HG03520 (cell line): ENCODE data around the gene TMBIM1.

Experiments
- ATAC-seq: cut with Tn5 transposase; IDR thresholded peaks from one replicate; pipeline ENCODE4 v1.9.1; 2021; ENCODE audit warnings: mild to moderate bottlenecking, moderate library complexity; ENCODE audit not compliant: unreplicated experiment

The TMBIM1 gene

DNA sequence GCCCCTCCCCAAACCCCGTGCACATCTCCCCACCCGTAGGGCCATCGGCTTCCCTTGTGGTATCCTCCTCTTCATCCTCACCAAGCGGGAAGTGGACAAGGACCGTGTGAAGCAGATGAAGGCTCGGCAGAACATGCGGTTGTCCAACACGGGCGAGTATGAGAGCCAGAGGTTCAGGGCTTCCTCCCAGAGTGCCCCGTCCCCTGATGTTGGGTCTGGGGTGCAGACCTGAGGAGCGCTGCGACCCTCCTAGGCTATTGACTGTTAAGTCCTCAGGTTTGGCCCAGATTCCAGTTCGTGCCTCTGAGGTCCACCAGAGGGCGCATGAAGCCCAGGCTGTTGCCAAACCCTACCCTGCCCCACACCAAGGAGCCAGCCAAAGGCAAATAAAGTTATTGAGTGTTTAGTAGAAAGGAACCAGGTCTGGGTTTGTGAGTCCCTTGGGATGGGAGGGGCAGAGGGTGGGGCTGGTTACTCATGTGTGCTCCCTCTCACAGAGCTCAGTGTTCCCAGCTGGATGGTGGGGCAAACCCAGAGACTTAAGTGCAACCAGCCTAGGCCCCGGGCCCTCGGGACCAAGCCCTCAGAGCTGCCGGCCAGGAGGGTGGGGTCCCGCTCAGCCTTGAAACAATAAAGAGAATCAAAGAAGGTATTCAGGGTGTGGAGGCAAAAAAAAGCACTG, 19.6 kb downstream of the TMBIM1 start:
- no peak for ATAC-seq

DNA sequence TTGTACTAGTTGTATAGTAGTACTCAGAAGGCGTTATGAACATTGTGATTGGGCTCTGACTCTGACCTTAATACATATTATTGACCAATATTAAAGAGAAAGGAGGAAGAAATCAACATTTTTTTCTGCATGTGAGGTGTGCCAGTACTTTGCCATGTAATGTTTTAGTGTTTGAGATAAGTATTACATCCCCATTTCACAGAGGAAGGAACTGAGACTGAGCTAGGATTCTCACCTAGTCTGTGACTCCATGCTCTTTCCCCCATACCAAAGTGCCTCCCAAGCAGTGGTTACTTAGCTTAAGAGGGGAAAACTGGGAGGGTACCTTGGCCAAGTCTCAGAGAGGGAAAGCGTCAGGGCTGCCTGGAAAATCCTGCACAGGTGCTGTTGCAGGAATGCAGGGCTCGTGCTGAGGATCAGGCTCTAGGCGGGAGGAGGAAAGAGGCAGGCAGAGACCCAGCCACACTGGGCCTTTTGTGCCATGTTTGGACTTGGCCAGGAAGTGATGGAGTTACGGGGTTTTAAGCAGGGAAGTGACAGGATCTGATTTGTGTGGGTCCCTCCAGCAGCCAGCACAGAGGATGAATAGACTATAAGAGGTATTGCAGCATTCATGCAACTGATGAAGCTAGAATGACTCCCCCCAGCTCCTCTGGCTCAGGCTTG, 20.3 kb downstream of the TMBIM1 start:
- ATAC-seq: no peak

DNA sequence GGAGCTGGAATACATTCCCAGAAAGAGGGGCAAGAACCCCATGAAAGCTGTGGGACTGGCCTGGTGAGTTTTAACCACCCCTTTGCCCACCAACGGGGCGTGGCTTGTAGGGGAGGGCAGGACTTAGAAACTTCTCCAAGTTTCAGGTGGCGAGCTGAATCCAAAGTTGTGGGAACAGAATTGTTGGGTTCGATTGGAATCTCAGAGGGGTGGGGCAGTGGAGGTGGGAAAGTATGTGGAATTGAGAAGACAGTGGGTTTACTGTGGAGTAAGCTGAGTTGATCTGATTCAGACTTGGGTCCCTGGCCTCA, 20.9 kb downstream of the TMBIM1 start:
- no peak for ATAC-seq

DNA sequence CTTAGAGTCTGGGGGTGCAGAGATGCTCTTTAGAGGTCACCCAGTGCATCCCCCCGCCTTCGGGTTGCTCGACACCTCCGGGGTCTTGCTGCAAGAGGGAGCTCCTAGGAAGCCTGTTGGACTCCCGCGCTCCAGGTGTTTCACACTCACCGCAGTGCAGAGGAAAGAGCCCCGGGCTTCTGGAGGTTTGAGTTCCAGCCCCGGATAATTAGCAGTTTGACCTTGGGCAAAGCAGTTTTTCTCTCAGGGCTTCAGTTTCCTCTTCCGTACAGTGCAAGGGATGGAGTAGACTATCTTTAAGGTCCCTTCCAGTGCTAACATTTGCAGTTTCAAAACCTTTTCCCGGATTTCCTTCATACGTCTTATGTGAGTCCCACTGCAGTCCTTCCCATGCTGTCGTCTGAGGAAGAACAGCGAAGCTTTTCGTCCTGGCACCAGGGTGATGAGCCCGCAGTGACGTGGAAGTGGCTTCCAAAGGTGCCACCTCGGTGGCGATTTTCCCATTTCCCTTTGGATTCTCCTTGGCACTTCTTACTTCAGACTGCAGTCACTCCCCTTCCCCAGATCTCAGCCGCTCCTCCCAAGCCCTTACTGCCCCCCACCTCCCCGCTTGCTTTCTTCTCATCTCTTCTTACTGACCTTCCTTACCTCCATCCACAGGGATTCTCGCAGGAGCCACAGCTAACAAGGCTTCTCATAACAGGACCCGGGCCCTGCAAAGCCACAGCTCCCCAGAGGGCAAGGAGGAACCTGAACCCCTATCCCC, 21.4 kb downstream of the TMBIM1 start:
- ATAC-seq: no peak

DNA sequence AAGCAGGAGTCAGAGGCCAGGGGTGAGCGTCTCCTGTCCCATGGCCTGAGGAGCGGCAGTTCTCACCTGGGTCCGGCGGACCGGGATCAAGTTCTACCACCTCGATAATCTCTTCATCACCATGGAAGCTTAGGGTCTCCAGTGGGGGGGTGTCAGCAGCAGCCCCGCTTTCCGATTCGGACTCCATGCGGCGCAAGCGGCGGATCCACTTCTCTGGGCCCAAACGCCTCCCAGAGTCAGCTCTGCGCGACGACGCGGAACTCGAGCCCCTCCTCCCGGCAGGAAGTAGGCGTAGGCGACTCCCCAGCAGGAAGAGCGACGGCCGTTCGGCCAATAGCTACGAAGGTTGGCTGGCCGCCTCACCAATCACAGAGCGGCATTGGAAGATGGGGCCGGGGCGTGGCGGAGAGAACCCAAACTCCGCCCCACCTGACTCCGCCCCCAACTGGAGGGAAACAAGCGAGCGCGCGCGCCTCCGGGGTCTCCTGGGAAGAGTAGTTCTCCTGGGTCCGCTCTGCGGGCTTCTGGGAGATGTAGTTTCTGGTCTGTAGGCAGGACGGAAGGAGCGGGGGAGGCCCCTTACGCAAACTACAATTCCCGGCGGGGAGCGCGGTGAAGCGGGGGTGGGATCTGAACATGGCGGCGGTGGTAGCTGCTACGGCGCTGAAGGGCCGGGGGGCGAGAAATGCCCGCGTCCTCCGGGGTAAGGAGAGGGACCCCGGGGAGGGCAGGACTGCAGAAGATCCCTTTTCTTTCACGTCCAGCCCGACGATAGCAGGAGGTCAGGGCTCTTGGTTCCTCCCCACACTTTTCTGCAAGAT, 22.2 kb downstream of the TMBIM1 start, which contains the start of the genes AAMP and PNKD:
TSS of gene AAMP (minus strand) at position 238 of the 821 bp plus-strand sequence. CDS start at position 187, 51 bp downstream.
TSS of gene PNKD (plus strand) at position 620 of the 821 bp plus-strand sequence. CDS start at position 637, 17 bp downstream.
- ATAC-seq: peak; percentile 90

DNA sequence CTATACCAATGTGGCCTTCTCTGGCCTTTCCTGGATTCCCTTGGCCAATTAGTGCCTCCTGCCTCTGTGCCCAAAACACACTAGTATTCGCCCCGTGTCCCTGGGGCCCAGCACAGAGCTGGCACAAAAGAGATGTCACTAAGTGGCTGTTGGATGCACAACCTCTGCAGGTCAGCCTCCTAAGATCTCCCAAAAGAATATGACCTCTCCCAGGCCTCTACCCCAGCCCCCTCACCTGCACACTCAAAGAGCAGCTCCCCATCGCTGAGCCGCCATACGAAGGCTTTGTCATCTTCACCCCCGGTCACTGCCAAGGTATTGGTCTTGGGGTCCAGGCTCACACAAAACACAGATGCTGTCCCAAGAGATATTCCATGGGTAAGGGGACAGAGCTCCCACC, 25.0 kb downstream of the TMBIM1 start:
- ATAC-seq: no peak

DNA sequence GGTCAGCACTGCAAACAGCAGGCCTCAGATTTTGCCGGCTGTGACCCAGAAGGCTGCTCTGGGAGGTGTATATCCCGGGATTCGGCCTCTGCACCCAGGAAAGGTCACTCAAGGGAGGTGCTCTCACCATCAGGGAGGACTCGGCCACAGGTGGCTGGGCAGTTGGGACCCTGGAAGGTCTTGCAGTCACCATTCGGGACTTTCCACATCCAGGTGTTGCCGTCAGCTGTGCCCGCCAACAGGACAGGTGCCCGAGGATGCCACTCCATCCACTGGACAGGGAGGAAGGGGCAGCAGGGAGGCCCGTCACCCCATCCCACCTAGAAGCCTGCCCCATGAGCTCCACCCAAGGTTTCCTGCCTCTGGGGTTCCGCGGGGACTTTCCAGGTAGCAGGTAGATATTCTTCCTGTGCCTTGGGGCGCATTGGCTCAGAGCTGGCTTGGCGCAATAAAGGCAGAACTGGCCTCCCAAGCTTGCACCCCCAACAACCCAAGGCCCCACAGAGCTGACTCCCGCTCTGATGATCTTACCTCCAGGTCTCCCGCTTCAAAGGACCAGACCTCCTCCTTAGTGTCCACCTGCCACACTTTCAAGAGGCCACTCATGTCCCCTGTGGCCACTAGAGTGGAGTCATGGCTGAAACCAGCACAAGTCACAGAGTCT, 25.9 kb downstream of the TMBIM1 start:
- no peak for ATAC-seq

DNA sequence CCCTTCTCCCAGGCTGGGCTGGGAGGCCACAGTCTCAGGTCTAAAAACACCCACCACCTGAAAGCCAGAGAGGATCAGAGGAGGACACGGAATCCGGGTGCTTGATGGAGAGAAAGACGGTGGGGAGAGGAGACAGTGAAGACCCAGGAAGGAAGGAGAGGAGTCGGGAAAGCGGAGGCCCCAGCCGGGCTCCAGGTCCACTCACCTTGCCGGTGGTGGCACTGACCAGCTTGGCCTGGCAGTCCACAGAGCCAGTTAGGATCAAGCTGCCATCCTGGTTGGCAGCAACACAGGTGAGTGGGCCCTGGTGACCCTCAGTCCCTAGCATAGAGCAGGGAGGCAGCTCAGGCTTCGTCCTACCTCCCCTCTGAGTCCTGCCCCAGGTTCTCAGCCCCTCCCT, 26.7 kb downstream of the TMBIM1 start:
- ATAC-seq: no peak

DNA sequence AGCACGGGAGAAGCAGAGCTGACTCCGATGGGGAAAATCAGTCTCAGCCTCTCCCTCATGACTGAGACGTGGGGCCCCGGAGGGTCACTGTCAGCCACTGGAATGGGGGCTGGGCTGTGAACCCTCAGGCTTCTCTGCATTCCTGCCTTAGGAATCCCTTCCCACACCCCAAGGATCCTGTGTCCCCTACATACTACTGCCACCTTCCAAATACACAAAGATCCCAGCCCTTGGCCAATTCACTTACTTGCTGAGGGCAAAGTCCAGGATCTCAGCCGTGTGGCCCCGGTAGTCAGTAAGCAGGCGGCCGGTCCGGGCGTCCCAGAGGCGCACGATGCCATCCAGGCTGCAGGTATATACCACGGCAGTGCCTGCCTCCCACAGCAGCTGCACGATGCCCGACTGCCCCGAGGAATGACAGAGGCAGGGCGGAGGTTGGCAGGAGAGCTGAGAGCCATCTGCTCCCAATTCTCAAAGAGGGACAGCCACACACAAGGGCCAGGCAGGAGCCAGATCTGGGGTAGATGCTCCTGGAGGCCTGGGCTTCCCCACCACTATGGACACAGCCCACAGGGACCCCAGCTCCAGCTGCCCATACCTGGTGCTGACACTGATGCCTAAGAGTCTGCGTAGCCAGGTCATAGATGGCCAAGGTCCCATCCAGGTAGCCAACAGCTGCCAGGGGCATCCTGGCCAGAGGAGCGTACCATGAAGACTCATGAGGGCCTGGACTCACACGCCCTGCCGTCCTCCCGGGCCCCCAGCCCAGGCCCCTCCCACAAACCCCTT, 27.3 kb downstream of the TMBIM1 start:
- no peak for ATAC-seq

DNA sequence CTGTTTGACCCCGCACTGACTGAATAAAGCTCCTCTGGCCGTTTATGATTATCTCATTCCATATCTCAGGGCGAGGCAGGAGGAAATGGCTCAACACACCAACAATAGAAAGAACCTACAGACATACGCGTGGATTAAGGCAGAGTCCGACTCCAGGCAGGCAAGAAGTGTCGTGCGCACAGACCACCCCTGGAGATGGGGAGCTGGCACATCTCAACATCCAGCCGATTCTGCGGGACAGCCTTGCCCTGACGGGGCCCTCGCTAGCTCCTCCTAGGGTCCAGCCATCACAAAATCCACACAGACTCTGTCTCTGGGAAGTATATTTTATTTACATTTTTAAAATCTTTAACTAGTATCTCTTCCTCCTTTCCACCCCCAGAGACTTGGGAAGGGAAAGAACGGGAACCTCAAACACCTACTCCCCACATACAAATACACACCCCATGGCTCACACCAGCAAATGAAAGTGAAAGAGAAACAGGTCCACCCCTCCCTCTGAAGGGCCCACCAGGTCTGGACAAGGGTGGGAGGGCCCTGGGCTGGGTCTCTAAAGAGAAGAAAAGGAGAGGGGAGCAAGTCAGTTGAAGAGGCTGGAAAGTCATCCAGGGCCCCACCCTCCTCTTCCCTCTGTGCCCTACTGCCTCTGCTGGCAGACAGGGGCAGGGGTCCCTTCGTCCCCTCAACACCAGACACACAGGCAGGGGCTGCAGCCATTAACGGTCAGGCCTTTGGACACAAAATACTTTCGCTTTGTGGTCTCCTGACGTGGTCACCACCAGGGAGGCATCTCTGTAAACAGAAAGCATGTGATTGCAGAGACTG, 28.3 kb downstream of the TMBIM1 start:
- no peak for ATAC-seq

DNA sequence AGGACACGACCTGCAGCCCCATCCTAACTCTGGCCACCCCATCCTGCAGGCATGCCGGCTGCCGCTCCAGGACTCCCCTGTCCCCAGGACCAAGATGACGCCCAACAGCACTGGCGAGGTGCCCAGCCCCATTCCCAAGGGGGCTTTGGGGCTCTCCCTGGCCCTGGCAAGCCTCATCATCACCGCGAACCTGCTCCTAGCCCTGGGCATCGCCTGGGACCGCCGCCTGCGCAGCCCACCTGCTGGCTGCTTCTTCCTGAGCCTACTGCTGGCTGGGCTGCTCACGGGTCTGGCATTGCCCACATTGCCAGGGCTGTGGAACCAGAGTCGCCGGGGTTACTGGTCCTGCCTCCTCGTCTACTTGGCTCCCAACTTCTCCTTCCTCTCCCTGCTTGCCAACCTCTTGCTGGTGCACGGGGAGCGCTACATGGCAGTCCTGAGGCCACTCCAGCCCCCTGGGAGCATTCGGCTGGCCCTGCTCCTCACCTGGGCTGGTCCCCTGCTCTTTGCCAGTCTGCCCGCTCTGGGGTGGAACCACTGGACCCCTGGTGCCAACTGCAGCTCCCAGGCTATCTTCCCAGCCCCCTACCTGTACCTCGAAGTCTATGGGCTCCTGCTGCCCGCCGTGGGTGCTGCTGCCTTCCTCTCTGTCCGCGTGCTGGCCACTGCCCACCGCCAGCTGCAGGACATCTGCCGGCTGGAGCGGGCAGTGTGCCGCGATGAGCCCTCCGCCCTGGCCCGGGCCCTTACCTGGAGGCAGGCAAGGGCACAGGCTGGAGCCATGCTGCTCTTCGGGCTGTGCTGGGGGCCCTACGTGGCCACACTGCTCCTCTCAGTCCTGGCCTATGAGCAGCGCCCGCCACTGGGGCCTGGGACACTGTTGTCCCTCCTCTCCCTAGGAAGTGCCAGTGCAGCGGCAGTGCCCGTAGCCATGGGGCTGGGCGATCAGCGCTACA, 29.4 kb downstream of the TMBIM1 start:
- no peak for ATAC-seq

DNA sequence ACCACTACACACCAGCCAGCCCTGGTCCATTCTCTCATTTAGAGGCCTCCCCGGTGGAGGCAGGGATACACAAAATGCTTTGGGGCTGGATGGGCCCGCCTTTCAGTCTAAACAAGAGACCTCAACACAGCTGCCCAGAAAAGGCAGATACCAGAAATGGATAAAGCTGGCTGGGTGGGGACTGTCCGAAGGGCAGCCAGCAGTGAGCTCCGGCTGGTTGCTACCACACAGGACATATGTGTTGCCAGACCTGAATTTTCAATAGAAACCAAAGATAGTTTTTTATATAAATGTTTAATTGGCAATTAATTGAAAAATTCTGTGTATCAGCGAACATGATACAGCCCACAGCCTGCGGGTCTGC, 30.1 kb downstream of the TMBIM1 start:
- ATAC-seq: no peak

DNA sequence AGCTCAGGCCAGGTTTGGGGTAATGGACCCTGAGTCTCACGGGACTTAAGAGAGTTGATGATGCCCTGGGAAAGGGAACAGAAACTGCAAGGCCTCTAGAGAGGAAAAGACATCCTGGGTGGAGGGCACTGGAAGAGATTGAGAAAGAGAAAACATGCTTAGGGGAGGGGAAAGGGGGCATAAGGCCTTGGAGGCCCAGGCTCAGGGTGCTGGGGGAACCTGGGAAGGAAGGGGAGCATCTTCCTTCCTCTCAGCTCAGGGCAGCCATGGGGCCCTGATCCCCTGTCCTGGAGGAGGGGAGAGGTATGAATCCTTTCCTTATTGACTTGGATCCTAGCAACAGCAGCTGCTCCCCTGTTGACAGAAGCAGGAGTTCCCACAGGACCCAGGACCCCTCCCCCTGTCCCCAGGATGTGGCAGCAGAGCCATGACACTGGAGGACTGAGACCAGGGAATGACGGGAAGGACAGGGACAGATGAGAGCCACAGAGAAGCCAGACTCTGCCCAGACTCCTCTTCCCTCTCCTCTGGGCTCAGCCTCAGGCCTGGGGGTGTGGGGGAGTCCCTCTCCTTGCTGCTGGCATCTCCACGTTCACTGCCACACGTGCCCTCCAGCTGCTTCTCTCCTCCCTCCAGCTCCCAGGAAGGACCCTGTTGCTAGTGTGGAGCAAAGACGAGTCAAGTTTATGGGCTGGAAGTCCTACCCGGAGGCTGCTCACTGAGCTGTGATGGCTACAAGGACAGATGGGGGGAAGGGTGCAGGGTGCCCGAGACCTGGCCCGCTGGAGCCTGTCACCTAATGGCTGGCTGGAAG, 30.7 kb downstream of the TMBIM1 start:
- ATAC-seq: no peak

DNA sequence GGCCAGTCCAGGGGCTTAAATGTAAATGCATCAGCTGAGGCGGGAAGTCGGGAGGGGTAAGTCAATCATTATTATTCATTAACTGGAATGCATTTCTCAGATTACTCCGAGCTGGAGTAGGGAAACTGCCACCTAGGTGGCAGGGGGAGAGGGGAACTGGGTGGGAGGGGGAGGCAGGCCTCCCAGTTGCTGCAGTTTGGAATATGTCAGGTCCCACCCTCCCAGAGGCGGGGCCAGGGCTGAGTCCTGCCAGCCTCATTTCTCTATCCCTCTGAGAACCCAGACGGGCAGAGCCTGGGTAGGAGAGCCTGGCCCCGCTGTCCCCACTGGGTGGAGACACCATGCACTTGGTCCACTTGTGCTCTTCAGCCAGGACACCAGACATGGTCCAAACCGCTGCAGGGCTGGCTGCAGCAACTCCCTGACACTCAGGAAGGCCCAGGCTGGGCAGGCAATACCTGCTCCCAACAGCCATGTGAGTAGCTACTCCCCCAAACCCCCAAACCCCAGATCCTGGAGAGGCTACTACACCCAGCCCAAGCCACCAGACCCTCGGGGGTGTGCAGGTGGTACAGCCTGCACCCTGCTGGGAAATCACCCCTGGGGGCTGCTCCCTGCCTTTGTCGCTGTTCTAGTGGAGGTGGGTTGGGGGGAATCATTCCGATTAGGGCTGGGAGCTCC, 31.4 kb downstream of the TMBIM1 start, which contains the start of gene GPBAR1:
TSS of gene GPBAR1 (plus strand) at position 274 of the 681 bp plus-strand sequence. CDS start 1,710 bp downstream, outside the sequence.
- ATAC-seq: no peak

DNA sequence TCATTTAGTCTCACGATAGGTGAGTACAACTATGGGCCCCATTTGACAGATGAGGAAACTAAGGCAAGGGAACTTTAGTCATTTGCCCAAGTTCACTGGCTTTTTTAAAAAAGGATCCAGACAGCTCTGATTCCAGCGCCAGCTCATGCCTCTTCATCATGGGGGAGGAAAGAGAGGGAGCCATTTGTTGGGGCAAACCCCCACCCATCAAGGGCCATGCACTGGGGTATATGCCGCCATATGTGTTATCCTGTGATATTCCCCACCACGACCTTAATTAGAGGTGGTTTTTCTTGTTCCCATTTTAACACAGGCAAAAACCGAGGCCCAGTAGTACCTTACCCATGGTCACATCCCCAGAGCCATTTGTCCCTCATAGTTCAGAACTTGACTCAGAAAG, 32.1 kb downstream of the TMBIM1 start:
- ATAC-seq: no peak
